Vagina (tissue), 2 donors: Measurements from ENCODE around the gene FAM174A.

Experiments used
- POLR2A ChIP-seq, 2 donors: fragments of 450-650 bp; IDR thresholded peaks; one replicate each; pipeline ENCODE4 v1.6.1; 2017; ENCODE audit warnings: antibody characterized with exemption in 2 of 2, mild to moderate bottlenecking in 2 of 2, moderate library complexity in 2 of 2
- POLR2AphosphoS5 ChIP-seq, 2 donors: sonication (generic); formaldehyde crosslinking; IDR thresholded peaks; one replicate each; pipeline ENCODE4 v1.9.0; 2017; ENCODE audit warnings: antibody characterized with exemption in 2 of 2, mild to moderate bottlenecking in 2 of 2, low read depth in 1 of 2; ENCODE audit not compliant: insufficient read depth in 1 of 2

- TF ChIP-seq POLR2AphosphoS5 (IDR thresholded peaks at IDR 0.05; ENCODE audit: insufficient read depth in 1 of 2, low read depth in 1 of 2) (no peak), POLR2A (IDR thresholded peaks at IDR 0.05) (no peak)
Measured at GRCh38 chr5:100496296-100496695, 38.9 kb upstream of the FAM174A start.
